Endometrial microvascular endothelial cells (primary cell): ENCODE results near the gene DNAH17. TPM values are rescaled to one million over a fixed set of nuclear protein-coding genes. Genes with fewer than 3 reads are reported as not detected.

ENCODE experiments used
- in situ Hi-C: cut with HindIII; loops from 2 replicates; pipeline ENCODE4 v1.10.0; 2017; ENCODE audit warnings: low sequenced_read_pairs, low pct_unique_long_range_greater_than_20kb; ENCODE audit errors: inconsistent ontology term
- total RNA-seq: library from RNA; depleted of rRNA; stranded (reverse); fragments of >200 nt; gene quantifications from one replicate; pipeline ENCODE4 v1.2.3, GENCODE V29; 2015; ENCODE audit errors: inconsistent ontology term

The DNAH17 gene
- total RNA-seq, 1 donor from 2014 or later, result not detected

DNA sequence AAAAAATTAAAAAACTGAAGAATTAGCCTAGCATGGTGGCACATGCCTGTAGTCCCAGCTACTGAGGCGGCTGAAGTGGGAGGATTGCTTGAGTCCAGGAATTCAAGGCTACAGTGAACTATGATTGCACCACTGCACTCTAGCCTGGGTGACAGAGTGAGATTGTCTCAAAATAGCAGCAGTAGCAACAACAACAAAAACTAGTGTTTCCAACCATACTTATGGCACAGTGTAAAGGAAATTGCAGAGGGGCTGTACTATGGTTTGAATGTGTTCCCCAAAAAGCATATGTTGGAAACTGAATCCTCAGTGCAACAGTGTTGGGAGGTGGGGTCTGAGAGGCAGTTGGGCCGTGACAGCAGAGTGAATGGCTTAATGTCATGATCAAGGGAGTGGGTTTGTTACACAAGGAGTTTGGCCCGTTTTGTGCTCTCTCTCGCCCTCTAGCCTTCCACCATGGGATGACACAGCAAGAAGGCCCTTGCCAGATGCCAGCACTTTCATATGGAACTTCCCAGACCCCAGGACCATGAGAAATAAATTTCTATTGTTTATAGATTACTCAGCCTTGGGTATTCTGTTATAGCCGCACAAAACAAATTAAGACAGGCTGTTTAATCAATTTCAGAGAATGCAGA, 128.7 kb downstream of the DNAH17 start:
- in situ Hi-C loops, result no loop called here

DNA sequence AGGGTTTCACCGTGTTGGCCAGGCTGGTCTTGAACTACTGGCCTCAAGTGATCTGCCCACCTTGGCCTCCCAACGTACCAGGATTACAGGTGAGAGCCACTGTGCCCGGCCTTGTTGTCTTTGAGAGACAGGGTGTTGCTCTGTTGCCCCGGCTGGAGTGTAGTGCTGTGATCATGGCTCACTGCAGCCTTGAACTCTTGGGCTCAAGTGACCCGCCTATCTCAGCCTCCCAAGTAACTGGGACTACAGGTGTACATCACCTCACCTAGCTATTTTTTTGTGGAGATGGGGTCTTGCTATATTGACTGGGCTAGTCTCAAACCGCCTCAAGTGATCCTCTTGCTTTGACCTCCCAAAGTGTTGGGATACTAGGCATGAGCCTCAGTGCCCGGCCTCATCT, 130.4 kb downstream of the DNAH17 start:
- in situ Hi-C loops, result no loop called here

DNA sequence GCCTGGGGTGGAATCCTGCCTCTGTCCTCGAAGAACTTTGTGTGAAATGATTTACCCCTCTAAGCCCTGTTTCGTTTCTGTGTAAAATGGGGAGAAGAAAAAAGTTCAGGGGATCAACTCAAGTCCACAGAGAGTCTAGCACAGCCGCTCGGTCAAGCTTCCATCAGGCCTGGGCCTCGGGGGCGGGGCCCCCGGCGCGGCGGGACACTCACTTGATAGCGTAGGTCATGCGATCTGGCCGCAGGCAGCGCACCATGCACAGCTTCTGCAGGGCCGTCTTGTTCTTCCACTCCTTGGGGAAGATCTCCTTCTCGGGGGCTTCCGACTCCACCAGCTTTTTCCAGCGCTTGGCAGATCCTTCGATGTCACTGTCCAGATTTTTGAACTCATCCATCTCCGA, 132.8 kb downstream of the DNAH17 start:
- in situ Hi-C loops, result no loop called here

DNA sequence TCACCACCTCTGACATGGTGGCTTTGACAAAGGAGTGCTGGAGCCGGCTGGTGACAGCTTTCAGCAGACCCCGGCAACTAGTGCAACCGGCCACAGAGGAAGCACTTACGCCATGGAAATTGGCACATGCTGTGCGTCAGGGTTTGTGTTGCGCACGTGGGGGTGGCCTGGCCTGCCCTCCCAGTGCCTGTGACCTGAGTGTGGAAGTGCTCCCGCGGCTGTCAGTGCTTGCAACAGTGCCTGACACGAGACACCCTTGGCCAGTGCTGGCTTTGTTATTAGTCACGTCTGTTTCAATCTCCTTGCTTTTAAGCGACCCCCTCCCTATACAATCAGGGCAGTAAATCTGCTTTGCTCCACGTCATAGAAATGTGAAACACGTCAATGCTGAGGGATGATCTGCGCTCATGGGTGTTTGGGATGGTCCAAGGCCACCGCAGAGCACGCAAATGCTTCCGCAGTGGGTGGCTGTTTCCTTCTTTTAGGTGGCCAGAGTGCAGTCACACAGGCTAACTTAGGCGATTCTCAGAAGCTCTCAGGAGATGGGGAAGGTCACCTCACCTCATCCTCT, 134.5 kb downstream of the DNAH17 start:
- in situ Hi-C loops, result no loop called here

DNA sequence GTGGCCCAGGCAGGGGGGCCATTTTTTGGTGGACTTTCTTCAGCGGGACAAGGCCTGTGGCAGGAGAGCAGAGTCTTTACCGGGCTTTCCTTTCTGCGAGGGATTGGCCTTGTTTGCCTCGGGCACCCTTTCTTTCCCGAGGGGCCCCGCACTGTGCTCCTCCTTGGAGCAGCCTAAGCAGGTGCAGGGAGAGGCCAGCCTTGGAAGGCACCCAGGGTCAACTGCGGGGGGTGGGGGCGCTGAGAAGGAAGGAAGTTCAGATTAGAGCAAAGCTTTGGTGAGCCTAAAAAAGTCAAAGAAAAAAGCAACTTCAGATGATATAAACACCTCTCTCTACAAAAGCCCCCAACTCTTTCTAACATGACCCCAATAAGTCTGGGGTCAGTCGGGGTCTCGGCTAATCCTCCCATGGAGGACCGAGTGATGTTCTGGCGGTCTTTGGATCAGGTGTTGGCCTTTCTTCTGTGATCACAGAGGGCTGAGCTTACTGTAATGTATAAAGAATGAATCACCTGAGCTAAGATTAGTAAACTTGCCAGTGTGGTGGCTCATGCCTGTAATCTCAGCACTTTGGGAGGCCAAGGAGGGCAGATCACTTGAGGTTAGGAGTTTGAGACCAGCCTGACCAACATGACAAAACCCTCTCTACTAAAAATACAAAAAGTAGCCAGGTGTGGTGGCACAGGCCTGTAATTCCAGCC, 135.8 kb downstream of the DNAH17 start:
- in situ Hi-C loops, result no loop called here

DNA sequence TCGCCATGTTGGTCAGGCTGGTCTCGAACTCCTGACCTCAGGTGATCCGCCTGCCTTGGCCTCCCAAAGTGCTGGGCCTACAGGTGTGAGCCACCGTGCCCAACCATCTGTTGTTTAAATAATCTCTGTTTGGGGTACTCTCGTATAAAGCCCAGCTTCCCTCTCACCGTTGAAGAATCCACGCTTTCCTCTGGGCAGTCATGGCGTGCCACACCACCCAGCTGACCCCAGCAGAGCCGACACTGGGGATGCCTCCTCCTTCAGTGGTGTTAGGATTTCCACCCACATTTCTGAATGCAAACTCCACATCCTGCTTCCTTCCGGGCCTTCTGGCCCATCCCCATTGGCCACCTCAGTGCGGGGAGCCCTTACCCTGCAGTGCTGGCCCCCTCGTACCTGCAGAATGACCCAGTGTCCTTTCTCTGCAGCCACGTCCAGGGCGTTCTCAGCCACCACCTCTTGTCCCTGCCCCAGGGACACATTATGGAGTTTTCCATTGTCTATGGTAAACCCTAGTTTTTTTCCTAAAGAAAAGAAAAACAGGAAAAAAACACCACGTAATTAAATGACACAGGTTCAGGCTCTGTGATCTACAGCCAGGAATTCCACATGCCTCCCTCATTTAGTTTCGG, 138.4 kb downstream of the DNAH17 start:
- in situ Hi-C loops, result no loop called here

DNA sequence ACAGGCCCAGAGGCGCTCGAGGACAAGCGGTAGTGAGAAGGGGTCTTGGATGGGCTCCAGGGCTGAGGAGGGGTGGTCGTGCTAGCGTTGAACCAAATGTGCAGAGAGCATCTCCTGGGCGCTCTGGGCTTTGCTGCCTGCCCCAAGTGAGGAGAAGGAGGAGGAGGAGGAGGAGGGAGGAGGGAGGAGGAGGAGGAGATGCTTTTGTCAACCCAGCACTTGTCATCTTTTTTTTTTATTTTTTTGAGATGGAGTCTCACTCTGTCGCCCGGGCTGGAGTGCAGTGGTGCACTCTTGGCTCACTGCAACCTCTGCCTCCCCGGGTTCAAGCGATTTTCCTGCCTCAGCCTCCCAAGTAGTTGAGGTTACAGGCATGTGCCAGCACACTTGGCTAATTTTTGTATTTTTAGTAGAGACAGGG, 138.9 kb downstream of the DNAH17 start:
- in situ Hi-C loops, result no loop called here

DNA sequence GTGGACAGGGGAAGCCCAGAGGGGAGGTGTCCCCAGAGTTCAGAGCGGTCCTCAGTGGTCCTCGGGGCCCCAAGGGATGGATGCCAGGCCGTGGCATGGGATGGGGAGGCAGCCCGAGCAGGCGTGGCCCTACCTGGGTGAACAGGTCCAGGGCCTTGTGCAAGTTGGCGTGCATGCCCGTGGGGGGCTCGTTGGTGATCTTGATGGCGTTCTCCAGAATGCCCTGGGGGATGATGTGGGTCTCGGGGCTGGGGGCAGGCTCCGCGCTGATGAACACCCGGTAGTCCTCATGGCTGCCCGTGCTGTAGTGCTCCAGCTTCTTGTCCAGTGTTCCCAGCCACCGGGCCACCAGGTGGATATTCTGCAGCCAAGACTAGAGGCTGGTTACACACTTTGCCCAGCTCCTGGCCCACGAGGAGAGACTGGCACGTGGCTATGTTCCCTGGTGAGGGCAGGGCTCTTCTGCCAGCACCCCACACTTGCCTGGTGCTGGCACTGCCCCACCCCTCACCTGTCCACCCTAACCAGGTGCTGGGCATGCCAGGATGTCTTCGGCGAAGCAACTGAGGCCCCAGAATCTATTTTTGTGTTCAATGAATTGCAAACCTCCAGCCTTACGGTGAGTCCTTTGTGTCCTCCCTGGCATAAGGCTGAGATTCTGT, 139.6 kb downstream of the DNAH17 start:
- in situ Hi-C loops, result no loop called here

DNA sequence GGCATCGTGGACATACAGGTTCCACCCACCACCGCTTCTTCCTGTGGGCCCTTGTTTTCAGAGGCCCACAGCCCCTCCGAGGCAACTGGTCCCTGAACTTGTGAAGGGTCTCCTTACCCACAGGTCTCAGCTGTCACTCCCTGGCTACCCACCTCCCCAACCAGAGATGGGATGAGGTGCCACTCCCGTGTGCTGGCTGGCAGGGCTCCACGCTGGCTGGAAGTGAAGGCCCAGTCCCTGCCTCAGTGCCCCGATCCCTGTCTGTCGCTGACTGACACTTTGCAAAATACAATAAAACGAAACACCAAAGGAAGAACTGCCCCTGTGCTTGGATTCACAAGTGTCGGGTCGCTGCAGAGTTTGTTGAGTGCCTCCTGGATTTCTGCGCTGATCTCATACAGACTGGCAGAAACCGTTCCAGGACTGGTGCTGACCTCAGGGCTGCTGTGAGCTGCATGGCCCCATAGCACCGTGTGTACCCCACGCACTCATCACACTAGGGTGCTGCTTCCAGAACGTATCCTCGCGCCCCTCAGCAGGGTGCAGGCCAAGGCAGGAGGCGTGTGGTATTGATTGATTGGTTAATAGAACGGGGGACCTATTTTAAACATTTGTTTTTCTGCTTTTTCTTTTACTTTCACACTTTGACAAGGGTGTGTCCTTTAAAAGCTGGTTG, 141.7 kb downstream of the DNAH17 start:
- in situ Hi-C loops, result no loop called here

DNA sequence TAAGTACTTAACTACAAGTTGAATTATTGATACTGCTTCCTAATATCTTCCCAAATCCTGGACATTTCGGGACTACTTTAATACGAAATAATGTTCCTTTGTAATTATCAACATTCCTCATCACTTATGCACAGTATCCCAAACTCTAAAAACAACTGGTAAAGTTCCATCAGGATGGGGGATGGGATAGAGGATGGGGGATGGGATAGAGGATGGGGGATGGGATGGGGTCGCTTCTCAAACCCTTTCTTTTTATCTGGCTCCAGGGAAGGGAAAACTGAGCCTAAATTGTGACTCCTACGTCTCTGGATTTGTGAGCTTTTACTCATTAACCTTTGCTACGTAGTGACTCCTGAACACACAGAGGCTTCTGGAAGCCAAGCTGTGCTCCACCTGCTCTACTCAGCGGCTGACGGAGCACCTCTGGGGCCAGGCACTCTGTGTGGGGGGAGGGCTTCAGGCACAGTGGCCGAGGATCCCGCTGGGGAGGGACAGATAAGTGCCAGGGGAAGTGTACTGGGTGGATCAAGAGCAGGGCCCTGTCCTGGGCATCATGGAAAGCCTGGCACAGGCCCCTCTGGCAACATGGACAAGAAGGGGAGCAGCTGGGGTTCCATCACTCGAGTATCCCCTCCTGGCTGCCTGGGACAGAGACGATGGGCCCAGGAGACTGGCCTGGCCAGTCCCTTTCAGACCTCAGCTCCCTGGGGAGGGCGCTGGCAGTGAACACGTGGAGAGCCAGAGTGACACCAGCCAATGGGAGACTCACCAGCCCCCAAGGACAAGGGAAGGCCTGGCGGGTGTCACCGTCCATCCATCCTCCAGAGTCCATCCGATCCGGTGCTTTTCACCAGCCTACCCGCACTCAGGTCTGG, 142.5 kb downstream of the DNAH17 start:
- in situ Hi-C loops, result no loop called here

DNA sequence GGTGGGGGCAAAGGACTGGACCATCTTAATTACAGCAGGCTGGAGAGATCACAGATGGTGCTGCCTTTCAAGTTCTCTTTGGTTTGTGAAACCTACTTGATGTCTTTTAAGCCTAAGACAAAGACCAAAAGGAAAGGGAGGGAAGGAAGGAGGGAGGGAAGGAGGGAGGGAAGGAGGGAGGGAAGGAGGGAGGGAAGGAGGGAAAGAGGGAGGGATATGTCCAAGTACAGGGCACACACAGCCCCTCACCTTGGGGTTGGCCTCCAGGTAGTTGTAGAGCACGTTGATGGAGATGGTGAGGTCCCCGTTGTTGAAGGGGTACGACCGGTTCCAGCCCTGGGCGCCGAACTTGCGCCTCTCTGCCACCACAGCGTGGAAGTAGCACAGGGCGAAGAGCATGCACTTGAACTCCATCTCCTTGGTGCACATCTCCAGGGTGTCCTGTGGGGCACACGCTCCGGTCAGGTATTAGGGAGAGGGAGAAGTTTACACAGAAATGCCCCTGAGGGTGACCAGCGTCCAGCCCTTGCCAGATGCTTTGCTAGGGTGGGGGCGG, 143.3 kb downstream of the DNAH17 start:
- in situ Hi-C loops, result no loop called here

DNA sequence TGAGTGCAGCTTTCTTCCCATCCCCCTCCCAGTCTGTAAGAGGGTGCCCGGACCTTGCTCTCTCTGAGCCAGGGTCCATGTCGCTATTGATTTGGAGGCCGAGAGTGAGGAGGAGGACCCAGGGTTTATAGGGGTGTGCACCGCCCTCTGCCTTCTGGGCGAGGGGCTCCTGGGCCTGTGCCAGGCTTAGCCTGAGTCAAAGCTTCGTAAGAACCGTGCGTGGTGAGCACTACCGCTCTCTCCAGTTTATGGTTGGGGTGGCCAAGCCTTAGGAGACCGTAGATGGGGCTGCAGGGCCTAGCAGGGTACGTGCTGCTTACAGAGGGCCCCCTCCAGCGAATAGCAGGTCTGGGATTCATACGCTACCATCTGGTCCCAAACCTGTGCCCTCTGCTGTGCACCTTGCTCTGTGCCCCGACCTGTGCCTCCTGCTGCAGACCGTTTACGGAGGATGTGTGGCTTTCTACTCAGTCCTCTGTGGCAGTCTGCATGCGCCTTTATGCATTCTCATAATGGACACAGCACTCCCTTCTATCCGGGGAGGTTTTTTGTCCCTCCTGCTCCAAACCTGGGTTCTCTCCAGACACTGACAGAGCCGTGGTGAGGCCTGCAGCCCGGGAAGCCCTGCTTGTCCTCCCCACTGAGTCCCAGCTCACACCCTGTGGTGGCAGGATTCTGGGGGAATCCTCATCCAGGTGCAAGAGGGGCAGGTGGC, 144.0 kb downstream of the DNAH17 start:
- in situ Hi-C loops, result no loop called here

DNA sequence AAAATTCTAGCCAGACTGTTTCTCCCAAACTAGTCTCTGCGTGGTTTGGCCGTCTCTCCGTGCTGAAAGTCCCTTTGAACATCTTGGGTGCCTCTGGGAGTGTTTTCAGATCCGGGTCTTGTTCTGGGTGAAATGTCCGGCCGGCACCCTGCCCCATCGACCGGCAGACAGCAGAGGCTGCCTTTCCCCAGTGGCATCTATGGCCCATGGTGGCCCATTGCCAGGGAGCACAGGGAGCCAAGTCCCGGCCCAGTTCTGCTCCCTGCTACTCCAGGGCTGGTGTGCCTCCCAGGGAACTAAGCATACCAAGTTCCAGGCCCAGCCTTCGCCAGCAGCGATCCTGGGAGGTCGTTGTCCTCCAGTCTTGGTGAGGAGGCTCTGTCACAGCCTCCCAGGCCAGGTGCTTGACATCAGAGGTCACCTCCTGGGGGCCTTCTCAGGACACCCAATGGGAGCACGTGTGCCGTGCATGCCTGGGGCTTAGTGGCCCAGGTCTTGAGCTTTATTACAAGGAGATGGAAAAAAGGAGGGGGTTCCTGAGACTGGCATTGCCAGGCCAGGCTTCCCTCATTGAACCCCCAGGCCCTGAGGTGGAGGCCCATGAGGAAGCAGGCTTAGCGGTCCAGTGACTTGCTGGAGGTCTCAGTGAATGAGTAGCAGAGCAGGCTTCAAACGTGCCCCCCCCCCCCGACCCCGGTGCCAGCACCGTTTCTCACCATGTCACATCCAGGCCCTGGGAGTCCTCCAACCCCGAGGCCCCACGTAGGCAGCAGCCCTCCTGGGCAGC, 144.8 kb downstream of the DNAH17 start:
- in situ Hi-C loops, result no loop called here

DNA sequence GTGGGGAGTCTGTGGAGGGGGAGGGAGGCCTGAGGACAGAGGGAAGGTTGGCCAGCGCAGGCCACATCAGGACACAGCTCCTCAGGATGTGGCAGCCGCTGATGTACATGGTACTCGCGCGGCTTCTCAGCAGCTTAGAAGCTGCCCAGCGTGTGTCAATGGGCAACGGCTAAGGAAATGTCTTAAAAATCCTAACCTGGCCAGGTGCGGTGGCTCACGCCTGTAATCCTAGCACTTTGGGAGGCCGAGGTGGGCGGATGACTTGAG, 145.6 kb downstream of the DNAH17 start:
- in situ Hi-C loops, result no loop called here

DNA sequence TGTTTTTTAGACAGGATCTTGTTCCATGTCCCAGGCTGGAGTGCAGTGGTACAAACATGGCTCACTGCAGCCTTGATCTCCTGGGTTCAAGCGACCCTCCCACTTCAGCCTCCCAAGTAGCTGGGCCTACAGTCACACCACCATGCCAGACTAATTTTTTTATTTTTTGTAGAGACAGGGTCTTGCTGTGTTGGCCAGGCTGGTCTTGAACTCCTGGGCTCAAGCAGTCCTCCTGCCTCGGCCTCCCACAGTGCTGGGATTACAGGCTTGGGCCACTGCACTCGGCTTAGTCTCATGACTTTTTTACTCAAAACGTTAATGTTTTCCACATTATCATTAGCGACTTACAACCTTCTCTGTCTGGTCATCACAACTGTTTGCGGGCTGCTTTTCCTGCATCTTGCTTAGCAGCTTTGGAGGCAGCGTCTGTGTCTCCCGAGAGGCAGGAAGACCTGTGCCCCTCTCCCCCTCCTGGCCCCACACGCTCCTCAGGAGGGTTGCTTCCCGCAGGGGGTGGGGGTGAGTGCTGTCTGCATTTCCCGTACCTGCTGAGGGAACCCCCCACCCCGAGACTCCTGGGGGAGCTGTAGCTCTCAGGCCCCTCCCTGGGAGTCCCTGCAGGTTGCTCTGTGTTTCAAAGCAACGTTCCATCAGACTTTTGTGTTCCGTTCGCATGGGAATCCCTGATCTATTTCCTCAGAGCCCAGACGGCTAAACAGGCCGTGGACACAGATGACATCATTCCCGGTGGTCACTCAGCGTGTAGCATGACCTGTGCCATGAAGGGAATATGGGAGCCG, 146.1 kb downstream of the DNAH17 start:
- in situ Hi-C loops, result no loop called here

DNA sequence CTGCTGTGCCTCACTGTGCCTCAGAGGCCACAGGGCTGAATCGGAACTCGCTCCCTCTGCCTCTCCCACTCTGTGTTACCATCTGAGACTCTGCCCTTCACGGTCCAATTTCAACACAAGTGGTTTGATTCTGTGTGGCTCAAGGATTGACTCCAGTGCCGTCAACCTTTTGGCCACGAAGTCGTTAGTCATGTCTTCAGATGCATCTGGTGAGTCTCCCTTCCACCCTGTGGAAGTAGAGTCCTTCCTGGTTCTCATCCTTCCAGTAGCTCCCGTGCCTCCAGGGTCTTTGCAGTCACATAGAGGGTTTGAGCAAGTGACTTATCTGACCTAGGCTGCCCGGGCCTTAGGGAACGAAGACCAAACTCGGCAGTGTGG, 147.6 kb downstream of the DNAH17 start:
- in situ Hi-C loops, result no loop called here
